Iris pigment epithelial cell (primary cell): ENCODE data around the gene SPEG.
"Not testable (repeated sequence)": the region's sequence is repeated elsewhere in the genome, so short reads cannot be mapped to it uniquely, and the experiment has no call there.

Experiments used
- DNase-seq: peaks from one replicate; pipeline ENCODE4 v3.0.0-alpha.2; 2011; ENCODE audit warnings: low read depth

The SPEG gene

GRCh38 chr2:219434718-219435525, at the start of gene SPEG:
TSS of gene SPEG (plus strand) at chr2:219434843. CDS start at chr2:219434978, 135 bp downstream.
- DNase-seq, result no peak

GRCh38 chr2:219384859-219385258, 49.8 kb upstream of the SPEG start:
- no peak for DNase-seq

GRCh38 chr2:219385958-219386520, 48.6 kb upstream of the SPEG start:
- DNase-seq, result no peak

- no peak for DNase-seq
These were observed 47.9 kb upstream of the SPEG start for GRCh38 chr2:219386532-219387280.

GRCh38 chr2:219387306-219388120, 47.1 kb upstream of the SPEG start, which contains the start of gene DNPEP:
TSS of gene DNPEP (minus strand) at chr2:219387912. CDS start at chr2:219387794, 118 bp downstream.
- DNase-seq, result peak; percentile 90

GRCh38 chr2:219388121-219388906, 46.3 kb upstream of the SPEG start:
- DNase-seq, result peak; percentile 97

GRCh38 chr2:219388907-219389156, 45.8 kb upstream of the SPEG start:
- no peak for DNase-seq

GRCh38 chr2:219392754-219393153, 41.9 kb upstream of the SPEG start:
- DNase-seq, result no peak

- DNase-seq, result not testable (repeated sequence)
These were observed 39.6 kb upstream of the SPEG start for GRCh38 chr2:219395056-219395455.

- DNase-seq, result no peak
These were observed 39.0 kb upstream of the SPEG start for GRCh38 chr2:219395609-219396008.

GRCh38 chr2:219396863-219397457, 37.7 kb upstream of the SPEG start:
- DNase-seq, result no peak

GRCh38 chr2:219398721-219399363, 35.8 kb upstream of the SPEG start:
- DNase-seq, result peak; percentile 38

- DNase-seq, result no peak
These were observed 34.7 kb upstream of the SPEG start for GRCh38 chr2:219399716-219400478.

GRCh38 chr2:219400562-219400961, 34.1 kb upstream of the SPEG start:
- no peak for DNase-seq

- DNase-seq, result no peak
These were observed 33.0 kb upstream of the SPEG start for GRCh38 chr2:219401606-219402005.

- DNase-seq, result peak; percentile 85
These were observed 31.8 kb upstream of the SPEG start for GRCh38 chr2:219402665-219403515.

GRCh38 chr2:219403861-219404260, 30.8 kb upstream of the SPEG start:
- no peak for DNase-seq

GRCh38 chr2:219404291-219404910, 30.2 kb upstream of the SPEG start:
- no peak for DNase-seq
